GM19455 (cell line): ENCODE results near the gene PIPOX.

Experiments
- ATAC-seq: cut with Tn5 transposase; IDR thresholded peaks from one replicate; pipeline ENCODE4 v1.9.1; 2021; ENCODE audit not compliant: unreplicated experiment

The PIPOX gene

GRCh38 chr17:29093090-29093871 lies 50.3 kb downstream of the PIPOX start:
- ATAC-seq: no peak

DNA sequence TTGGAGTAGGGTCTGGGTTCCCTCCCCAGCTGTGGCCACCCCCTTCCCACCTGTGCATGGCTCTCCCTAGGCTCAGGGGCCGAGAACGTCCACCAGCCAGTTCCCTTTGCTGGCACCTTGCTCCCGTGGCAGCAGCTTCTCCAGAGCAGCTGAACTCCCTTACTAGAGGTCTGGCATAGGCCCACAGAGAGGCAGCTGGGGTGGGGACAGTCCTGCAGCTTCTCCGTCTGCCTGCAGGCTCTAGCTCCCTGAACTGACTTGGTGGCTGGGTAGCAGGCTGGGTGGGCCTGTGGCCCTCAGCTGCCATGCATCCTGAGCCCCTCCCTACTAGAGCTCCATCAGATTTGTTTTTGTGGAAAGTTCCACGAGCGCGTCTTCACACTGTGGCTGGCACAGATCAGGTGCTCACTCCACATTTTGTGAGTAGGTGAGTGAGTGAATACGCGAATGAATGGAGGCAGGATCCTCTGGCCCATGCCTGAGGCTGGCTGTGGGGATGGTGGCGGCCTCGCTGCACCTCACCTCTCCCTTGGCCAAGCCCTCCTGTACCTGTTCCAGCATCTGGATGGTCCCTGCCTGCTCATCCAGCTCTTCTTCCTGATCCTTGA lies 51.3 kb downstream of the PIPOX start:
- no peak for ATAC-seq

DNA sequence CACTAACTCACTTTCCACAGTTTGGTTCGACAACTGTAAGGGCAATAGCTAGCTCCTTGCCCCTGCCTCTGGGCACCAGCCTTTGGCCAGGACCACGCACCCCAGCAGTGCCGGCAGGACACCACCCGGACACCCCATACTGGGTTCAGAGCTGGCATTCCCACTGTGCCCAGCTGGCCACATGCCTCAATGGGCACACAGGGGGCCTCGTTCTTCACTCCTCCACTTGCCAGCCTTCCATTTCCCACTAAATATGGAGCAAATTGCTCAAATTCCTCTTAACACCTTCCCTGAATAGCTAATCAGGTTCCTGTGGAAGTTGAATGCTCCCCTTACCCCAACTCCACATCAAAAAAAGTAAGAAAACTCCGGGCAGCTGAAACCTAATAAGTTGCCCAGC lies 52.5 kb downstream of the PIPOX start:
- no peak for ATAC-seq

DNA sequence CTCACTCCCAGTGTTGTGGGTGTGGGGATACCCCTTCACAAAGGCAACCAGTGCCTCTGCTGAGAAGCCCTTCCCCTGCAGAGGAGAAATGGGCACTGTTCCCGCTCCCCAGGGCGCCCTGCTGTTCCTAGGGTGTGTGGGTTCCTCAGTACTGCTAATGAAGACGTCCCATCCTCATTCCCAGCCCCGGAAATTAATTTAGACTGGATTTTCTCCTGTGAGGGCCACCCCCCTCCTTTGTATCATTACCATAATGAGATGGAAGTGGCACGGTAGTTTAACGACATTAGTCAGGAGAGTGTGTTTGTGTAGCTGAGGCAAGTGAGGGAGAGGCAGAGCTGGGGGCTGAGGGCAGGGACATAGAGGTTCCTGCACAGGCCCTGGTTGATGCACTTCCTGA lies 53.2 kb downstream of the PIPOX start:
- no peak for ATAC-seq

- no peak for ATAC-seq
These were observed 56.6 kb downstream of the PIPOX start for GRCh38 chr17:29099527-29099926.

- no peak for ATAC-seq
These were observed 57.4 kb downstream of the PIPOX start for GRCh38 chr17:29100296-29100695.

- ATAC-seq: no peak
These were observed 59.1 kb downstream of the PIPOX start for GRCh38 chr17:29102046-29102445.

DNA sequence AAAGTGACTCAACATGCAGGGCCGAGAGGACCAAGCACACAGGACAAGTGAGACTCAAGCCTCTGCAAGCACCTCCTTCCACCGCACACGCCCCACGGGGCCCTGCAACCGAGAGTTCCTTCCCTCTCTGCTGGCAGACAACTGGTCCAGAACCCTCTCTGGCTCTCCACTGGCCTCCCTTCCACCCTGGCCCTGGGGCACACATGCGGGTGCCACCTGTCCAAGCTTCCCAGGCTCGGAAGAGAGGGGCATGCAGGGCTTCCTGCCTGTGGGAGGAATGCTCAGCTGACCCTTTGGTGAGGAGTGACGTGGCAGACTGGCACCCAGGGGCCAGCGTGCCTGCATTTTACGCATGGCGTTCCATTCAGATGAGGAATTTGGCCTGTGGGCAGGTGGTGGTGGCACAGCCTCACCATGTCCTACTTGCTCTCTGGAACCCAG lies 59.8 kb downstream of the PIPOX start:
- no peak for ATAC-seq

- no peak for ATAC-seq
These were observed 60.4 kb downstream of the PIPOX start for GRCh38 chr17:29103341-29103740.
